ENCODE data around the gene CACNA1G.

CACNA1G gene

DNA sequence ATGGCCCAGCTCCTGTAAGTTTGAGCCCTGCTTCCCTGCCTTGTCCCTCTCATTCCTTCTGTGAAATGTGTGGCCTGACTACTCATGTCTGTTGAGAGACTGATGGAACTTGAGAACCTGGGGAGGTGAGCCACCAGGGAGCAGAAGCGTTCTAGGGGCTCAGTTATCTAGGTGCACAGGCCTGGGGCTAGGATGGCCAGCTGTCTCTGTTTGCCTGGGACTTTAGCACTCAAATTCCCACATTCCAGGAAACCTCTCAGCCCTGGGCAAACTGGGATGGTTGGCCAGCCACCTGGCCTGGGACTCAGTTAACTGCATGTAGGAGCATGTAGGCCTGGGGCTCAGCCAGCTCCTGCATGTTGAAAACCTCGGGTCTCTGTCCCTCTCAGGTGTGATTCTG, 37.3 kb upstream of the CACNA1G start:
- no peaks in the 10 kb centered on the region for H3K9me3 ChIP-seq (ENCODE audit: low read length)

DNA sequence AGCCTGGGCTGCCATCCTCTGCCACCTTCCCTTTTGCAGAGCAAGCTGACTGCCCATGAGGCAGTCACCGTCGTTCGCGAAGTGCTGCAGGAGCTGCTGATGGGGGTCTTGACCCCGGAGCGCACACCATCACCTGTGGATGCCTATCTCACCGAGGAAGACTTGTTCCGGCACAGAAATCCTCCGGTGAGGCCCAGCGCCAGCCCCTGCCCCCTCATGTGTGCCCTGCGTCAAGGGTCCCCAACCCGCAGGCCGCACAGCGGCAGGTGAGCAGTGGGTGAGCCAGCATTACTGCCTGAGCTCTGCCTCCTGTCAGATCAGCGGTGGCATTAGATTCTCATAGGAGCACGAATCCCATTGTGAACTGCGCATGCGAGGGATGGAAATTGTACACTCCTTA, 35.7 kb upstream of the CACNA1G start:
- H4K20me1 ChIP-seq (ENCODE audit: insufficient read depth, low read length), result no peaks in the 10 kb centered on the region
- no peaks in the 10 kb centered on the region for H3K27me3 ChIP-seq (ENCODE audit: insufficient read depth, low read length)
- H3K4me3 ChIP-seq (ENCODE audit: low read depth, low read length, poor library complexity, severe bottlenecking), result no peak overlapping the region
- no peaks in the 10 kb centered on the region for H3F3A ChIP-seq (ENCODE audit: insufficient read depth, low read length)
- no peaks in the 10 kb centered on the region for H3K9me3 ChIP-seq (ENCODE audit: low read length)
- no peaks in the 10 kb centered on the region for H3K9me2 ChIP-seq (ENCODE audit: low read depth, low read length)
- no peak overlapping the region for H2AFZ ChIP-seq (ENCODE audit: low read length)
- no peak overlapping the region for H3K4me2 ChIP-seq (ENCODE audit: low read length)
- no peaks in the 10 kb centered on the region for H3K36me3 ChIP-seq (ENCODE audit: insufficient read depth, low read length)
- H3K27ac ChIP-seq (ENCODE audit: low read depth, low read length, poor library complexity, severe bottlenecking), result no peak overlapping the region
- no peaks in the 10 kb centered on the region for H3K79me2 ChIP-seq (ENCODE audit: insufficient read depth, low read length)
- H3K4me1 ChIP-seq (ENCODE audit: insufficient read depth, low read length, severe bottlenecking), result no peaks in the 10 kb centered on the region
- H3K9ac ChIP-seq (ENCODE audit: low read length), result no peak overlapping the region
- no peak for TF ChIP-seq EZH2 (IDR thresholded peaks at IDR 0.05; ENCODE audit: borderline replicate concordance, low read length)
- TF ChIP-seq, protein P1, sequence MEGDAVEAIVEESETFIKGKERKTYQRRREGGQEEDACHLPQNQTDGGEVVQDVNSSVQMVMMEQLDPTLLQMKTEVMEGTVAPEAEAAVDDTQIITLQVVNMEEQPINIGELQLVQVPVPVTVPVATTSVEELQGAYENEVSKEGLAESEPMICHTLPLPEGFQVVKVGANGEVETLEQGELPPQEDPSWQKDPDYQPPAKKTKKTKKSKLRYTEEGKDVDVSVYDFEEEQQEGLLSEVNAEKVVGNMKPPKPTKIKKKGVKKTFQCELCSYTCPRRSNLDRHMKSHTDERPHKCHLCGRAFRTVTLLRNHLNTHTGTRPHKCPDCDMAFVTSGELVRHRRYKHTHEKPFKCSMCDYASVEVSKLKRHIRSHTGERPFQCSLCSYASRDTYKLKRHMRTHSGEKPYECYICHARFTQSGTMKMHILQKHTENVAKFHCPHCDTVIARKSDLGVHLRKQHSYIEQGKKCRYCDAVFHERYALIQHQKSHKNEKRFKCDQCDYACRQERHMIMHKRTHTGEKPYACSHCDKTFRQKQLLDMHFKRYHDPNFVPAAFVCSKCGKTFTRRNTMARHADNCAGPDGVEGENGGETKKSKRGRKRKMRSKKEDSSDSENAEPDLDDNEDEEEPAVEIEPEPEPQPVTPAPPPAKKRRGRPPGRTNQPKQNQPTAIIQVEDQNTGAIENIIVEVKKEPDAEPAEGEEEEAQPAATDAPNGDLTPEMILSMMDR (IDR thresholded peaks at IDR 0.05; ENCODE audit: low read length), result no peak

More for the DNA sequence above, 37.3 kb upstream of the CACNA1G start:
- Histone ChIP-seq H3K27me3 (ENCODE audit: insufficient read depth, low read length) (no peaks in the 10 kb centered on the region), H3K79me2 (ENCODE audit: insufficient read depth, low read length) (no peaks in the 10 kb centered on the region), H3K27ac (ENCODE audit: low read depth, low read length, poor library complexity, severe bottlenecking) (no peak overlapping the region), H3F3A (ENCODE audit: insufficient read depth, low read length) (no peaks in the 10 kb centered on the region), H3K4me3 (ENCODE audit: low read depth, low read length, poor library complexity, severe bottlenecking) (no peak overlapping the region), H2AFZ (ENCODE audit: low read length) (no peak overlapping the region), H3K36me3 (ENCODE audit: insufficient read depth, low read length) (no peaks in the 10 kb centered on the region), H3K9ac (ENCODE audit: low read length) (no peak overlapping the region), H3K4me2 (ENCODE audit: low read length) (no peak overlapping the region), H3K4me1 (ENCODE audit: insufficient read depth, low read length, severe bottlenecking) (no peaks in the 10 kb centered on the region), H3K9me2 (ENCODE audit: low read depth, low read length) (no peaks in the 10 kb centered on the region), H4K20me1 (ENCODE audit: insufficient read depth, low read length) (no peaks in the 10 kb centered on the region)
- TF ChIP-seq EZH2 (IDR thresholded peaks at IDR 0.05; ENCODE audit: borderline replicate concordance, low read length), result no peak
- TF ChIP-seq, protein P1 (IDR thresholded peaks at IDR 0.05; ENCODE audit: low read length), result no peak

DNA sequence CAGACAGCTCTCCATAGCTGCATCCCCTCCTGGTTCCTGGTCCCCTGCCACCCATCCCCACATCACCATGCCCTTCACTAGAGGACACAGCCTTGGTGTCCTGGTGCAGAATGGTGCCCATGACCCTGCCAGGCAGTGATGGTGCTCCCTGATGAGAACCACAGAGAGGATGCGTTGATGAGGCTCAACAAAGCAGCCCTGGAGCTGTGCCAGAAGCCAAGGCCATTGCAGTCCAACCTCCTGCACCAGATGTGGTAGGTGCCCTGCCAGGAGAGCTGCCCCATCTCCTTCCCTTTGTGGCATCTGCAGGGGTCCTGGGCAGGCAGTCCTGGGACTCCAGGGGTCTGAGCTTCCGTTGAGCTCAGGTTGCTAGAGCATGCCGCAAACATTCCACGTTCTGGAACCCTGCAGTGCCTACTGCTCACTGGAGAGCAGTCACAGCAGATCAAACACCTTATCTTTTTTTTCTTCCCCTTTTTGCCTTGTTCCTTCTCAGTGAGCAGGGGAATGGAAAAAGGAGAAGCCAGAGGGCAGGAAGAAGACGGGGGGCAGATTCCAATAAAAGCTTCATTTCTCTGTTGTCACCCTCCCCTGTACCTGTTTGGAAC, 33.3 kb upstream of the CACNA1G start:
- Histone ChIP-seq H3K27me3 (ENCODE audit: insufficient read depth, low read length) (peaks cover 3% of the 10 kb centered on the region; the same call in 1 of the 2 replicates), H3K4me2 (ENCODE audit: low read length) (no peak overlapping the region), H3K4me1 (ENCODE audit: insufficient read depth, low read length, severe bottlenecking) (no peaks in the 10 kb centered on the region), H3F3A (ENCODE audit: insufficient read depth, low read length) (no peaks in the 10 kb centered on the region), H4K20me1 (ENCODE audit: insufficient read depth, low read length) (no peaks in the 10 kb centered on the region), H3K9ac (ENCODE audit: low read length) (no peak overlapping the region), H3K4me3 (ENCODE audit: low read depth, low read length, poor library complexity, severe bottlenecking) (no peak overlapping the region), H3K27ac (ENCODE audit: low read depth, low read length, poor library complexity, severe bottlenecking) (no peak overlapping the region), H3K9me2 (ENCODE audit: low read depth, low read length) (no peaks in the 10 kb centered on the region), H3K79me2 (ENCODE audit: insufficient read depth, low read length) (no peaks in the 10 kb centered on the region), H3K36me3 (ENCODE audit: insufficient read depth, low read length) (no peaks in the 10 kb centered on the region), H3K9me3 (ENCODE audit: low read length) (no peaks in the 10 kb centered on the region), H2AFZ (ENCODE audit: low read length) (no peak overlapping the region)
- TF ChIP-seq EZH2 (IDR thresholded peaks at IDR 0.05; ENCODE audit: borderline replicate concordance, low read length), result no peak
- TF ChIP-seq, protein P1 (IDR thresholded peaks at IDR 0.05; ENCODE audit: low read length), result no peak
